T follicular helper cell (primary cell): ENCODE data around the gene NRG2.

Source experiments
- DNase-seq: peaks from one replicate; pipeline ENCODE4 v3.0.0-alpha.2; 2020; ENCODE audit warnings: low read depth

The NRG2 gene

DNA sequence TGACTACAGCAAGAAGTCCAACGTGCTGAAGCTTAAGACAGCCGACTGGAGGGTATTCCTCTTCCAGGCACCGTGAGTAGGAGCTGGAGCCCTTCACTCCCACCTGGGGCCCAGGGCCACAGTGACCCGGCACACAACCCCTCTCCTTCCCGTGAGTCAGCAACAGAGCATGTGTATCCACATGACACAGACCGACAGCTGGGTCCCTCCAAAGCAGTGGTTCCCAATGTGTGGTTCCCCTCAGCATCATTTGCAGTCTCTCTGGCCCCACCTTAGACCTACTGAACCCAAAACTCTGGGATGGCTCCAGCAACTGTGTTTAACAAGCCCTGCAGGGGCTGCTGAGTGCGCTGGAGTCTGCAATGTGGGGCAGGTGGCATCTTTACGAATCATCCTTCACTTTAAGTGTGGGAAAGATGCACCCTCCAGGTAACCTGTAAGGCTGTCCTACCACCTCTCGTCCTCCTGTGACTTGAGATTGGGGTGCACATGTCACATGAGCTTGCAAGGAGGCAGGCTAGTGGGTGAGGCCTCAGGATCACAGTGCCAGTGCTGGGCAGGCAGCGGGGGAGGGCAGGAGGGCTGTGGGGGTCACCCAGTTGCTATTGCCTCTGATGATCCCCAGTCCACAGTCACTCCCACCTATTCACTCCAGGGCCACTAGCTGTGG is 205.3 kb downstream of the NRG2 start:
- no peak for DNase-seq

DNA sequence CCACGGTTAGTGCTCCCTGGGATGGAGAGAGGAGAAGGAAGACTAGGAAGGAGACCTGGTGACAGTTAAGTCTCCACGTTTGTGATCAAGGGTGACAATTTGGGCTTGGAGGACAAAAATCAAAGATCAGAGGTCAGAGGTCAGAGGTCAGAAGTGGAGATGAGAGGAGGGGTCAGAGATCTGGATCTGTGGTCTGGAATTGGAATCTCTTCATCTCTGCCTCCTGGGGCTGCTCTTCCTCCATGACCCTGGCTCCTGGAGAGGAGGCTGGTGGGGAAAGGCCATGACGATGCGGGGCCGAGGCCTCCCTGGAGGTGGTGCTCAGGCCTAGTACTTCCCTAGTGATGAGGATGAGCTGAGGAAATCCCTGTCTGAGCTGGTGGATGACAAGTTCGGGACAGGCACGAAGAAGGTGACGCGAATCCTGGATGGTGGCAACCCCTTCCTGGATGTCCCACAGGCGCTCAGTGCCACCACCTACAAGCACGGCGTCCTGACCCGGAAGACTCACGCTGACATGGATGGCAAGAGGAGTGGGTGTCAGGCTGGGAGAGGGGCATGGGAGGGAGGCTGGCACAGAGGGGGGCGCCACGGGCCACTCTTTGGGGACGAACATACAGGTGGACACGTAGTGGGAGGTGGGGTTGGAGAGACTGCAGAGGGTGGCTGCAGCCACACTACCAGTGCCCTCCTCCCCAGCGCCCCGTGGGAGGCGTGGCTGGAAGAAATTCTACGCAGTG is 206.5 kb downstream of the NRG2 start:
- no peak for DNase-seq

DNA sequence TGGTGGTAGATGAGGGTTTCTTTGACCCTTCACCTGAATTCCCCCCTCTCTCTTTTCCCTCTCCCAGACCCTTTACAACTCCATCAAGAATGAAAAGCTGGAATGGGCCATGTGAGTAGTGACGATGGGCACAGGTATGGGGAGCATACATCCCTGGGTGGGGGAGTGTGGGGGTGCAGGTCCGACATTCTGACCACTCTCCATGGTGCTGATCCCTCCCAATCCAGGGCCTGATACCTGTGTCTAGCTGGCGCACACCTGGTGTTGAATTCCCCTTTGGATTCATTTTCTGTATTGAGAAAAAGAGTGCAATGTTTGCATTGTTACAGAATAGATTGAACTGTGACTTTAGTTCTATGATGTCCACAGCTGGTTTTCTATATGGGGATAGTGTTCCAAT is 207.4 kb downstream of the NRG2 start:
- no peak for DNase-seq

DNA sequence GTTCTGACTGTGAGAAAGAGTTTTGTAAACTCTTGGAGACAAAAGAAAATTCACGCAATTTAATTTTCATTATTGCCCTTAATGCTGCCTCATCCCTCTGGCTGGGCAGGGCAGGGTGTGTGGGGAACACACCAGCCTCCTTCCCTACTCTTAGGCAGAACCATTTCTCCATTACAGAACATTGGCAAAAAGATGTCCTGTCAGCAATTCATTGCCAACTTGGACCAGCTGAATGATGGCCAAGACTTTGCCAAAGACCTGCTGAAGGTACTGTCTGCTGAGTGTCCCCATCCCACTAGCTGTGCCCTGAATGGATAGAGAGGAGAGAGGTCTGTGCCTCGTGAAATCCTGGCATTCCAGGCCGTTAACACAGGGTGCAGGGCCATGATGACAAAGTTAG is 209.6 kb downstream of the NRG2 start:
- DNase-seq = no peak

DNA sequence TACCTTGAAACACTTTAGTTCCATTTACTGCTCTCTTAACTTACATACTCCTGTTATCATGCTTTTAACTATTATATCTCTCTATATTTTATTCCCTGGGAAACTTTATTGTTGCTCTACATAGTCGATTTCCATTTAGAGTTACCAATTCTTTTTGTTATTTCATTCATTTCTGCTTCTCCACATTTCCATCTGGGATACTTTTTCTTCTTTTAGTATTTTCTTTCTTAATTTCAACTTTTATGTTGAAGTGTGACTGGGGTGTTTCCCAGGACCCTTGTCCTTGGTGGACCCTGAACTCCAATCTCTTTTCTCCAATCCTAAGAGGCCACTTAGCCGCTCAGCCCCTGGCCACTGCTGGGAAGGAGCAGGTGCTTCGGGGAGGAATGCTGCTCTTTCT is 211.5 kb downstream of the NRG2 start:
- DNase-seq = no peak

DNA sequence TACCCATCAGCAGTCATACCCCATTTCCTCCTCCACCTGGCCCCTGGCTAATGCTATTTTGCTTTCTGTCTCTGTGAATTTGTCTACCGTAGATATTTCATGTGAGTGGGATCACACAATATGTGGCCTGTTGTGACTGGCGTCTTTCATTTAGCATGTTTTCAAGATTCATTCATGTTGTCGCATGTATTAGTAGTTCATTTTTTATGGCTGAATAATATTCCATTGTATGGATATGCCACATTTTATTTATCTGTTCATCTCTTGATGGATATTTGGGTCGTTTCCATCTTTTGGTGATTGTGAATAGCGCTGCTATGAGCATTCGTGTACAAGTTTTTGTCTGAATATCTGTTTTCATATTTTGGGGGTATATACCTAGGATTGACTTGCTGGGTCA is 213.6 kb downstream of the NRG2 start:
- no peak for DNase-seq

DNA sequence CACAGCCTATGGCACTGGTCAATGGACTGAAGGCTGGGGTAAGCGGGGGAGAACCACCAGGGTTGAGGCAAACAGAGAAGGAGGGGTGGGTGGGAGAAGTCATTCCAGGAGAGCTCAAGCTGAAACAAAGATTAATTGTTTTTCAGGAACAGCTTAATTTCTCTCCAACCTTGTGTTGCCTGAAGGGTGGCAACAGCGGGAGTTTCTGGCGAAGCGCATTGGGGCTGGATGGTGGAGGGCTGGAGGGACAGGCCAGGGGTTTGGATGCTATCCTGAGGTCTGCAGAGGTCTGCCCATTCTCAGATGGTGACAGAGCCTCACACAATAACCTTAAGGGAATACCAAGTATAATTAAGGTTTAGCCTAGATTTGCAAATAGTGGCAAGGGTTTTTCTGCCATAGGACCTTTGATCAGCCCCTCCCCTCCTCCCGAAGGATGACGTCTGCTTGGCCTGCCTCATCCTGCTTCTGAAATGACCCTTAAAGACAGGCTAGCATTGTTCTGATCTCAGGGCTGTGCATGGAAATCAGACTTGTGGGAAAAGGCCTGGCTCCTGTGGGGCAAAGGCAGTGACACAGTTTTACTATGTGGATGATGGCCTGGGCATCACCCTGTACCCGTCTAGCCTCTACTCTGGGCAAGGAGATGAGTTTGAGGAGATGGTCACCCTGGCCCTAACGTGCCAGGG is 214.7 kb downstream of the NRG2 start:
- DNase-seq = no peak

DNA sequence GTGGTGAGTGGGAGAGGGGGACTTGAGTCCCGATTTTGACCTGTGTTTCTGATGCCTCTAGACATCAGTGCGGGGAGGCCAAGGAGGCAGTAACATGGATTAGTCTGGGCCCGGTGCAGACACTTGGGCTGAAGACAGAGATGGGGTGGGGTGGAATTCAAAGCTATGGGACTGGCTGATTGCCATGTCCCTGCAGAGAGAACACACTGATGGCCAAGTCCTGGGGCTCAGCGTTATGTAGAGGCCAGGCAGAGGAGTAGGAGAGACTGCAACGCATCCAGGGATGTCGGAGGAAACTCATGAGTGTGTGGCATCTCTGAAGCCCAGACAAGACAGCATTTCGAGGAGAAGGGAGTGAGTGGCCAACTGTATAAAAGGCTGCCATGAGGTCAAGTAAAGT is 217.4 kb downstream of the NRG2 start:
- DNase-seq = no peak

DNA sequence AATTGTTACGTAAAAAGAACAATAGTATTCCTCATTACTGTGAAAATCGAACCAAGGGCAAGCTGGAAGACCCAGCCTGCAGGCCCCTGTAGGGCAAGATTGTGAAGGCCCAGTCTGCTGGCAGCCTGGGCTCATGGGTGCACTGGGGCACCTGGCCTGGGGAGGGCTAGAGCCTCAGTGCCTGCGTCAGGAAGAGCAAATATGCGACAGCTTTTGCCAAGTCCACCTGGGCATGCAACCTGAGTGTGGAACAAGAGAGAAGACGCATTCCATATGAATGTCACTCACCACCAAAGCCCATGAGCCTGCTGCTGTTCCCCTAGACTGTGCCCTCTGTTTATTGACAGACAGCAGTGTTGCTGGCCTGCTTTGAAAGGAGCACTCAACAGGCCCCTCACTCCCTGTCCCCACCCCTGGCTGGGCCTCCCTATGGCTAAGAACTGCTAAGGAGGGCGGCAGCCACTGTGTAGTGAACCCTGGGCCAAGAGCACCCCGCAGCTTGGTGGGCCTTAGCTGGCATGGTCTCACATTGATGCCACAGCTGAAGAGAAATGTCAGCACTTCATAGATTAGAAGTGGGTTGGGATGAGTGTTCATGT is 219.2 kb downstream of the NRG2 start:
- no peak for DNase-seq

DNA sequence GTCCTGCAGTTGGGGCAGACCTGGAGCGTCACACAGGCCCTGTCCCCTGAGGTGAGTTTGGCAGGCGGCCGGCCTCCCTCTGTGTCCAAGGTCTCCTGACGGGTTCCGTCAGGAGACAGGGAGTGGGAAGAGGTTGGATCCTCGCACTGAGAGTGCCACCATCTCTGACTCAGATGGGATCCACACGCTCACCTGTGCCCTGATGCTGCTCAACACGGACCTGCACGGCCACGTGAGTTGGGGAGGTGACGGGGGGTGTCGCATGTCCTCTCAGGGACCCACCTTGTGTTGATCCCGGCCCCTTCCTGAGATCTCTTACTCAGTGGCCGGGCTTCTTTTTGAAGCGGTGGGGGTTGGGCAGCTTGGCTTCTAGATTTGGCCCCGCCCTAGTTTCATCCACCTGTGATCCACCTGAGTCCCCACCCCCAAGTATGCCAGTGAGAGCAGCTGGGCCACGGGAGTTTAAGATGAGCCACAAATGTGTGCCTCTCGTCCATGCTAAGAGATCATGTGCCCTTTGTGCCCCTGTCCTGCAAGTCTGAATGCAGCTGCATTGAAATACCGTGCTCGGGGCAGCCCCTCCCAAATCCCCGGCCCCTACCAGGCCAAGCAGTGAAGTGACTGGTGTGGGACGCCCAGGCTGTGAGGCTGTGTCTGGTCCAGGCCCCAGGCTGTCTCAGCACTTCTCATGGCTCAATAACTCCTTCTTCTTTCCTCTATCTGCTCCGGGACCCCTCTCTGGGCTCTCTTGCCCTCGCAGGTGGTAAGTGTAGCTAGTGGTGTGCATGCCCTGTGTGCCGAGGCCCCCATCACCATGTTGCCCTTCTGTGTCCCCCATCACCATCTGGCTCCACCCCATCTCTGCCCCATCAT is 220.3 kb downstream of the NRG2 start:
- no peak for DNase-seq

DNA sequence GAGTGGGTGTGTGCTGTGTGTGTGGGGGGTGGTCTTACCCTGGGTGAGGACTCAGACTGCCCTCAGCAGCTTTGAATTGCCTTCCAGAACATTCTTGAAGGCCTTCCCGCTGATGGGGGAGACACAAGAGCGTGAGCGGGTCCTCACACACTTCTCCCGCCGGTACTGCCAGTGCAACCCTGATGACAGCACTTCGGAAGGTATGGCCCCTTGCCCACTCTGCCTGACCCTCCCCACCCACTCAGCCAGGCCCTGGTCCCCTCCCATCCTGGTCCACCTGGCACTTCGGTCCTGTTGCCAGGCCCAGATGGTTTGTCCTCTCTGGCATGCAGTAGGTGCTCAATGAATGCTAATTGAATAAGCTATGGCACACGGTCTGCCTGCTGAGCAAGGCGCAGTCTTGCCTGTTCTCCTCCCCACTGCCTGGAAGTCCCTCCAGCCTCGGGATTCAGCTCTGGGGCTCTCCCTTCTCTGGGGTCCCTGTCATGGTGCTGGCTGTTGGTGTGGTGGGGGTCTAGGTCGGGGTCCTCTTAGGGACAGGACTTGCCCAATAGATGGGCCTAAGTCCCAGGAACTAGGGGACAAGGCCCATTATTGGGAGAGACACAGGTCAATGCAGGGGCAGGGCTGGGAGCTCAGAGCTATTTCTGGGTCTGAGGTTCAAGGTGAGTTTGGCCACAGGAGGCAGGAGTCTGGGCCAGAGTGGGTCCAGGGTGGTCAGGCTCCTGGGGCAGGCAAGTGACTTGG is 221.1 kb downstream of the NRG2 start:
- no peak for DNase-seq

DNA sequence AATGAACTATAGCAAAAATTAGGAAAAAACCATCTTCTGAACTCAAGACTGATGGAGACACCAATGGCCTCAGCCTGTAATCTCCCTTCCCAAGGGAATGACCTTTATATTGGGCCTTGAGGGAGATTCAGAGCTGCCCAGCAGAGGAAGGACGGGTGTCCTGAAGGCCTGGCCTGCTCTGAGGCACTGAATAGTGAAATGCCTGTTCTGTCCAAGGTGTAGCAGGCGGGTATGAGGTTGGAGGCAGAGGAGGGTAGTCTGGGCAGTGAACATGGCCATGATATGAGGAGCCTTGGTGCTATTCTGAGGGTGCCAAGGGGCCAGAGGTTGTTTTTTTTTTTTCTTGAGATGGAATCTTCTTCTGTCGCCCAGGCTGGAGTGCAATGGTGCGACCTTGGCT is 222.5 kb downstream of the NRG2 start:
- no peak for DNase-seq

DNA sequence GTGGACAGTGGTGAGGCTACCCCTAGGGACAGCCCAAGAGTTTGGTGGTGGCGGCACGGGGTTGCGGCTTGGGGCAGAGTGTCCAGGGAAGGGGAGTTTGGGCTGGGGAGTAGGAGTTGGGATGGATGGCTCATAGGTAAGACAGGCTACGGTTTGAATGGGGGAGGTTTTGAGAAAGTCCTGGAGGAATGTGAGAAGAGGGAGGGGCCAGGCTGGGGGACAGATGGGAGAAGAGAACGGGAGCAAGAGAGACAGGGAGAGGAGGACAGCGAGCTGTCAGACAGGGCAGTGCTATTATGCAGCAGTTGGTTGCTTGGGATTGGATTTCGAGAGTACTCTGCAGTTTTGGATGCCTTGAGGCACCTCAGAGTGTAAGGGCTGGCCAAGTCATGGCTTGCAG is 223.0 kb downstream of the NRG2 start:
- DNase-seq = no peak

DNA sequence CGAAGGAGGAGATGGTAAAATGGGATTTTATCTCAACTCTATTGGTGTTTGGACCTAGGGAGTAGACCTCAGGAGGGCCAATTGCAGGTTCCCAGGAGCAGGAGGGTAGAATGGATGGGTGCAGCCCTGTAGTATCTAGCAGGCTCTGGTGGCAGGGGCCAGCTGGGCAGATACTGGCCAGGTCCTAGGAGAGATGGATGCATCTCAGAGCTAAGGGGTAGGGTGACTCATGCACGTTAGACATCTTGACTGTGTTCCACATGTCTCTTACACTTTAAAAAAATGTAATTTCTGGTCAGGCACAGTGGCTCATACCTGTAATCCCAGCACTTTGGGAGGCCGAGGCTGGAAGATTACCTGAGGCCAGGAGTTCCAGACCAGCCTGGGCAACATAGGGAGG is 225.1 kb downstream of the NRG2 start:
- no peak for DNase-seq

DNA sequence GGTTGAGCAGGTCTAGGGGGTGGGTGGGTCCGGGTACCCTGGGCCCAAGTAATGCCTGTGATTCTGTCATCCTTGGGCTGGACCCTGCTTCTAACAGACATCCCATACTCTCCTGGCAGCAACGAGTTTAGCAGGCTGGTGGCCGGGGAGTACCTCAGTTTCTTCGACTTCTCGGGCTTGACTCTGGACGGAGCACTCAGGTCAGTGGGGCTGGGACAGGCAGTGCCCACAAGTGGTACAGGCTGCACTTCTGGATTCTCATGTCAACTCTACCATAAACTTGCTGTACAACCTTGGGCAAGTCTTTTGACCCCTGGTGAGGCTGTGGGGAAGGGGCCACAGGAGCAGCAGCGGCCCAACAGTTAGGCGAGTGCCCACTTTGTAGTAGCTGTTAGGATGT is 225.7 kb downstream of the NRG2 start:
- no peak for DNase-seq

DNA sequence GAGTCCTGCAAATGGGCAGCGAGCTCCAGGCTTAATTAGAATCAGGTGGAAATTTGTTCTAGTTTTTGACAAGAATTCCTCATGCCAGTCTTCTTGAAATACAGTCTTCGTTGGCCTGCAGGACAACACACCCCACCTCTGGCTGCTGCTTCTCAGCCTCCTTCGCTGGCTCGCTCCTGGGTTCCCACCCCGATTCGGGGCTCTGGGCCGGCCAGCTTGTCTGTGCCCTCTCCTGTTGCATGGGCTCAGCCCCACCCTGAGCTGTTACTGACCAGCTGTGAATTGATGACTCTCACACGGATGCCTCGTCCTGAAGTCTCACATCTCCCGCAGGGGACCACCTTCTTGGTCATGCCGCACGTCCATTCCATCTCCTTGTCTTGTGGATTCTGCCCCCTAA is 226.5 kb downstream of the NRG2 start:
- no peak for DNase-seq

DNA sequence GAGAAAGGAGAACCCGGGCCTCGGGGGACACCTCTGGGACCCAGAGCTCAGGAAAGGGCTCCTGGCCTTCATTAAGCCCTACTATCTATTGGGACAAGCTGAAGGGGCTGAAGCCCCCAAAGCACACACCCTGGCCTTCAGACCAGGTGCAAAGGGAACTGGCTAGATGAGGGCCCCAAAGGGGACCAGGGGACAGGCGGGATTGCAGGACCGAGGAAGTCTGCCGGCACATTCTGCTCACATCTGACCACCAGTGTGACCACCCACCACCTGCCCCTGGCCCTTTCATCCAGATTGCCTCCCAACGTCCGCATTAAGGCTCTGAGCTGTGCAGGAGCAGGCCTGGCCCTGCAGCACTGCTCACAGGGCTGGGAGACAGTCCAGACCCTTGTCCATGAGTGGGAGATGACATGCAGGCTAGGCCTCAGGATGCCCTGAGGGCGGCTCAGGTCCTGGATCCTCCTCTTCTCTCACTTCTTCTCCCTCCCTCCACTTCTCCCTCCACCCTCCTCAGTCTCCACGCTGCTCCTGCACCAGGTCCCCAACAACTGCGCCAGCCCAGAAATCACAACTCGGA is 228.3 kb downstream of the NRG2 start:
- DNase-seq = no peak

DNA sequence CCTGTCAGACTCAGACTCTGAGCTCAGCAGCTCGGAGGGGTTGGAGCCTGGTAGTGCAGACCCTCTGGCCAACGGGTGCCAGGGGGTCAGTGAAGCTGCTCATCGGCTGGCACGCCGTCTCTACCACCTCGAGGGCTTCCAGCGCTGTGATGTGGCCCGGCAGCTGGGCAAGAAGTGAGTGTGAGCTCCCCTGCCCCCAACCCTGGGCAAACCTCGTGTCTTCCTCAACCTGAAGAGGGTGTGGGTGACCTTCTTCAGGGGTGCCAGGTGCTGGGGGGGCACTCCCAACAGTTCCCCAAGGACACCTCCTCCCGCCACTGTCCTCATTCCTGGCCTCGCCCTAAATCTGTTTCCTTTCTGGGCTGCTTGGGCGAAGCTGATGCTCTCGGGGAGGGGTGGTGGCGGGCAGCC is 228.9 kb downstream of the NRG2 start:
- DNase-seq = no peak

DNA sequence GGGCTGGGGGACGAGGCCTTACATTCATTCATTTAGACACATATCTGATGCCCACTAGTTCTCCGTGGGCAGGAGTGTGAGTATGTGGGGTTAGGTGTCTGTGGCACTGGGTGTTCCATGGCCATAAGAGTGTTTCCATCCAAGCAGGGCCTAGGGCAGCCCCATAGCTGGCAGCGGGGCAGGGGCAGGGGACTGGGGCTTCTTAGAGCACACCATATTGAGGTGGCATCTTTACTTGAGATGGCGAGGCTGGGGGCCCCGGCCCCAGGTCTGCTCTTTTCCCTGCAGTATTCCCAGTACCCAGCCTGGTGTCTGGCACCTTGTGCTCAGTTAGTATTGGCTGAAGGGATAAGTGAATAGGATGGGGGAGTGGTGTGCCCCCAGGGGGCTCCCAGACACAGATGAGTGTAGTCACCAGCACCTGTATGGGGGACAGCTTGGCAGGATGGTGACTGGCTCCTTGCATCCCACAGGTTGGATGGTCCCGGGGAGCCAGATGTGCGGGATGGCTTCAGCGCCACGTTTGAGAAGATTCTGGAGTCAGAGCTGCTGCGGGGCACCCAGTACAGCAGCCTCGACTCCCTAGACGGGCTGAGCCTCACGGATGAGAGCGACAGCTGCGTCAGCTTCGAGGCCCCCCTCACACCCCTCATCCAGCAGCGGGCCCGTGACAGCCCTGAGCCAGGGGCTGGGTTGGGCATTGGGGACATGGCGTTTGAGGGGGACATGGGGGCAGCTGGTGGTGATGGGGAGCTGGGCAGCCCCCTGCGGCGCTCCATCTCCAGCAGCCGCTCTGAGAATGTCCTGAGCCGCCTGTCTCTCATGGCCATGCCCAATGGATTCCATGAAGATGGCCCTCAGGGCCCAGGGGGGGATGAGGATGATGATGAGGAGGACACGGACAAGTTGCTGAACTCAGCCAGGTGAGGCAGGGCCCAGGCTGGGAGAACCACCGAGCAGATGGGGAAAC is 230.0 kb downstream of the NRG2 start:
- DNase-seq = no peak

DNA sequence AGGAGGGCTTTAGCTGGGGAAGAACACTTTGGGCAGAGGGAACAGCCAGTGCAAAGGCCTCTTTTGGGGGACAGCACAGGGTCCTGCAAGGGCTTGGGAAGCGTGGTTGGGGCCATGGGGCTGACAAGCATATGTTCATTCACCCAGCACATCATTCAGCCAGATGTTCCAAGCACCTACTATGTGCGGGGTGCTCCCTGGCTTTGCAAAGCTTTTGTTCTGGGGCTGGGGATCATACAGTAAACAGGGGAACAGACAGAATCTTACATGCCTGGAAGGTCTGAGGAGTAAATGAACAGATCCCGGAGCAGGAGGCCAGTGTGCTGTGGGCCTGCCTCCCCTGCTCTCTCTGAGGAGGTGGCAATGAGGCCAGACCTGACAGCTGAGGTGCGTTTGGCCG is 230.8 kb downstream of the NRG2 start:
- no peak for DNase-seq
